Right ventricle myocardium inferior (tissue), 1 donor: ENCODE data around the gene EMC8. TPM values are rescaled to one million over a fixed set of nuclear protein-coding genes. Genes with fewer than 3 reads are reported as not detected.
A peak's percentile ranks its signal among the peaks of the same experiment; 100 is the strongest.

Experiments
- ATAC-seq: fragments of 200-7000 bp; cut with Tn5 transposase; one replicate; pipeline ENCODE4 v1.9.1; 2020; ENCODE audit warnings: mild to moderate bottlenecking, moderate library complexity
- DNase-seq: peaks from one replicate; pipeline ENCODE4 v3.0.0; 2021; ENCODE audit errors: missing footprints
- intact Hi-C: fragments of 100-400 bp; cut with DNase I; formaldehyde crosslinking; loops from one replicate; pipeline ENCODE4 v1.11.0; 2022
- total RNA-seq: library from RNA; stranded (reverse); fragmentation: NEBNext Ultra II Directional; extraction: Animal tissue kit (Norgen Biotek cat#: 25700); gene quantifications from one replicate; pipeline ENCODE4 v1.2.1, GENCODE V29; 2021
- donor health status: DM: no; HTN: yes; CAD: no; lungs with severe emphysema.

EMC8 gene
- total RNA-seq, 1 donor from 2014 or later: 25.8 TPM

DNA sequence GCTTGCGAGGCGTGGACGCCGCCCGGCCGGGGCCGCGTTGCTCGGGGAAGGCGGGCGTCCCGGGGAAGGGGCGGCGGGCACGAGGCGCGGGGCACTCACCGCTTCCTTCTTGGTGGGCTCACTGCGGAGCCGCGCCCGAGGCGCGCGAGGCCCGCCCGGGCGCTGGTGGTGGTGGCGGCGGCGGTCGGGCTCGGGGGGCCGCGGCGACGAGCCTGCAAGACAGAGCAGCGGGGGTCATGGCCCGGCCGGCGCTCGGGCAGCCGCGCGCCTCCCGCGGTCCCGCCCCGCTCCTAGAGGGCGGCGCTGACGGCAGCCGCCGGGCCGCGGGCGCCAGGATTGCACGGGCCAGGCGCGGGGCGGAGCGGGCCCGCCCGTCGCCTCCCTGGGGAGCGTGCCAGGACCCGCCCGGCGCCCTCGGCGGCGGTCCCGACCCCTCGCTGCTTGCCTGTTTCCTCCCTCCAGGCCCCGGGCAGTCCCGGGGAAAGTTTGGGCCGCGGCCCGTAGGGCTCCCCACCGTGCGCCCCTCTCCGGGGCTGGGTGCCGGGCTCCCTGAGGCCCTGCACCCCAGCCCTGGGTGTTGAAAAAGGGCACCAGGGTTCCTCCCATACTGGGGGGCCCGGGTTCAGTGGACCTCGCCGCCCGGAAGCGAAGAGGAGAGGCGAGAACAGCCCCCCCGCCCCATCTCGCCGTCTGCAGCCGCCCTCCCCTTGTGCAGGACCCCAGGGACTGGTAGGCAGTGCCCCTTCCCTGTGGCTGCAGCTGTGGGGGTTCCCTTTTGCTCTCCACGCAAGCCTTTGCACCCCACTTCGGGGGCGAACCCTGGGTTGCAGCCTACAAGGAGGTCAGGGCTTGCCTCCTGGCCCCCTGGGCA lies 48.3 kb downstream of the EMC8 start, which contains the start of gene C16orf74:
Gene C16orf74 (minus strand): TSS at position 270 of the 871 bp plus-strand sequence. CDS start 15,879 bp downstream, outside the sequence.
- intact Hi-C loops: no loop called here
- ATAC-seq: peak; percentile 85
- peak; percentile 84 for DNase-seq

DNA sequence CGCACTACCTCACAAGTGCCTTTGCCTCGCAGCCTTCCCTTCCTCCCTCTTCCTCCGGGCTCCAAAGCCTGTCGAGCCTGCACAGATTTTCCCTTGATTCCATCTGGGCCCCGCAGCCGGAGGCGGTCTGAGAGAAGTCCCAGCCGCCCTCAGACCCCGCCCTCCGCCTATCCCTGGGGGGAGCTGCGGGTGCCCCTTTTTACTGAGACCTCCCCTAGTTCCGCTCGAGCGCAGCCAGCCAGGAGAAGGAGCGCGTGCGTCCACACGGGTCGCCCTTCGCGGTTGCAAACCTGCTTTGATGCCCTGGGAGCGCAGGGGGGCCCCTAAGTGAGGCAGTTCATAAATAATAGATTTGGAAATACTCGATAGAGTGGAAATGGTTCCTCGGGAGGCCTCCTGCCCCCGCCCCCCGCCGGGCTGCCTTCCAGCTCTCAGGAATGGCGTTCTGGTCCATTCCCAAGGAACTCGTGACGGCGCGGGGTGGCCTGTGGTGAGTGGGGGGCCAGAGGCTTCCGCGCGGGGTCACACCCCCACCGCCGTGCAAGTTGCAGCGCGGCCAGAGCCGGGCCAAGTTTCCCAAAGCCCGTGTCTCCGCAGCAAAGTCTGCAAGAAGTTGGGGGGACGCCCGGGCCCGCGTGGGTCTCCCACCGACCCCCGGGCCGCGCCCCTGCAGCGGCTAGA lies 49.1 kb downstream of the EMC8 start:
- DNase-seq: no peak
- intact Hi-C loops: no loop called here
- no peak for ATAC-seq

DNA sequence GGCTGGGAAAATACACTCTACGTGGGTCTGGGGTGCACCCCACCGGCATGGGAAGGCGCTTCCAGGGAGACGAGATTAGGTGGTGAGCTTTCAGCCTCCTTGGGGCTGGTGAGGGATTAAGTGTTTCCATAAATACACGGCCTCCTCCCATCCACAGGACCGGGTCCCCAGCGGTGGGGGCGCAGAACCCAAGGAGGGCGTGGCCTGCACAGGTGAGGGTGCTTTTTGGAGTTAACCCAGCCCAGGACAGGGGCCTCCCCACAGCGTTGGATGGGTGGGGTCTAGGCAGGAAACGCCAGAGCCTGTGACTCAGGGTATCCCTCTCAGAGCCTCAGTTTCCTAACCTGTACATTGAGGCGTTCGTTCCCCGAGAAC lies 49.6 kb downstream of the EMC8 start:
- DNase-seq (no peak), ATAC-seq (no peak)
- intact Hi-C loops: no loop called here

DNA sequence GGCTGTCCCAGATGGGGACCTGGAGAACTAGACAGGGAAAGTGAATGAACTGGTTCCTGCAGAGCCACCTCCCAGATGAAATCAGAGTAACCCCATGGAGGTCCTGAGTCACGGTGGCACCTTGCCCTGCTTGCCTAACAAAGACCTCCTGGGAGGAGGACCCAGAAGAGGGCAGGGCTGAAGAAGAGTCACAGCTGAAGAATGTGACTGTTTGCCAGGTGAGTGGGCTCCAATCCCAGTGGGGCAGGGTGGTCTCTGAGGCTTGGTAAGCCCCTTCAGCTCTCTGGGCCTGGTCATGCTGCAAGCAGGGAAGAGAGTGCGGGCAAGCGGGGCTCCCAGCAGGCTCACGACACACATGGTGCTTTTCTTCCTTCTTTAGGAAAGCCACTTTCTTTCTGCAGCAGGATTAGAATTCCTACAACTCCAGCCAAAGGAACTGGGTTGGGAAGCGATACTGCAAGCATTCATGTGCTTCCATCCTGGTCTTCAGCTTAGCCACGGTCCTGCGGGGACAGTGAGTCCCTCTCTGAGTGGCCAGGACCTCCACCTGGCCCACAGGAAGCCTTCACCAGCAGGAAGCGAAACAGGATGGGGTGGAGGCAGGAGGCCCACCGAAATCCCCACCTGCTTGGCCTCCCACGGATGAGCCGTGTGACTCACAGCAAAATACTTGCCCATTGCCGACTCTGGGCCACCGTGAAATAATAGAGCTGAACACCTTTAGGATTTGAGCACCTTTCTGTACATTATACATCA lies 52.7 kb downstream of the EMC8 start:
- DNase-seq (no peak), ATAC-seq (no peak)
- intact Hi-C loops: no loop called here

- intact Hi-C loops: no loop called here
- no peak for DNase-seq
- no peak for ATAC-seq
These were observed 60.2 kb downstream of the EMC8 start for GRCh38 chr16:85738923-85739715.

GRCh38 chr16:85736921-85737320 lies 62.4 kb downstream of the EMC8 start:
- intact Hi-C loops: no loop called here
- DNase-seq: no peak
- ATAC-seq: no peak

GRCh38 chr16:85735946-85736345 lies 63.4 kb downstream of the EMC8 start:
- intact Hi-C loops: no loop called here
- ATAC-seq: no peak

GRCh38 chr16:85735225-85735635 lies 64.1 kb downstream of the EMC8 start:
- ATAC-seq (no peak), DNase-seq (no peak)
- intact Hi-C loops: no loop called here

More at GRCh38 chr16:85735946-85736345, 63.4 kb downstream of the EMC8 start:
- no peak for DNase-seq

GRCh38 chr16:85734311-85735017 lies 64.9 kb downstream of the EMC8 start:
- ATAC-seq (no peak), DNase-seq (no peak)
- intact Hi-C loops: no loop called here

DNA sequence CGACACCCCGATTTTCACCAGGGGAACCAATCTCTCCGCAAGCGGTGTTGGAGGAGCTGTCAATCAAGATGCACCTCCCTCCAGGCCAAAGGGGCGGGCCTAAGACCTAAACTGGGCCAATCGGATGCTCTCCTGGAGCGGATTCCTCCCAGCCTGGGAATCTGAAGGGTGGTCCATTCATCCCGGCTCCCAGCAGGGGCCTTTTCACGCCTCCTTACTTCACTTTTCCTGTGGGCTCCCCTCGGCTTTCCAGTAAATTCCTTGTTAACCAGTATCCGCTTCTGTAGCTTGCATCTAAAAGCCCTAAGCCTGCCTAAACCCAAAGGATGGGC lies 65.5 kb downstream of the EMC8 start:
- no peak for ATAC-seq
- intact Hi-C loops: no loop called here

GRCh38 chr16:85733155-85733838 lies 66.0 kb downstream of the EMC8 start:
- intact Hi-C loops: no loop called here
- DNase-seq (no peak), ATAC-seq (no peak)

More for the DNA sequence above, 65.5 kb downstream of the EMC8 start:
- no peak for DNase-seq

DNA sequence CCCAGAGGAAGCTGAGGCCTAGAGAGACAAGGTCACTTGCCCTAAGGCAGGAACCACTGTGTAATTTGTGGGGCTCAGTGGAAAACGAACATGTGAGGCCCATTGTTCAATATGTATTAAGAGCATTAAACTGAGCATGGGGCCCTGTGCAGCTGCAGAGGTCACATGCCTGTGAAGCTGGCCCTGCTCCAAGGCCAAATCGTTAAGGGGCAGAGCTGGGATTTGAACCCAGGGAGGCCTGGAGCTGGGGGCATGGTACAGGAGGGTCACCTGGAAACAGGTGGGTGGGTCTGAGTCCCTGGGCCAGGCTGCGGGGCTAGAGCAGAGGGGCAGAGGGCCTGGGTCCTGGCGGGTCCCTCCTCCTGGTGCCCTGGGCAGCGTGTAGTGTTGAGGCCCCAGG lies 68.2 kb downstream of the EMC8 start:
- ATAC-seq (no peak), DNase-seq (no peak)
- intact Hi-C loops: no loop called here

DNA sequence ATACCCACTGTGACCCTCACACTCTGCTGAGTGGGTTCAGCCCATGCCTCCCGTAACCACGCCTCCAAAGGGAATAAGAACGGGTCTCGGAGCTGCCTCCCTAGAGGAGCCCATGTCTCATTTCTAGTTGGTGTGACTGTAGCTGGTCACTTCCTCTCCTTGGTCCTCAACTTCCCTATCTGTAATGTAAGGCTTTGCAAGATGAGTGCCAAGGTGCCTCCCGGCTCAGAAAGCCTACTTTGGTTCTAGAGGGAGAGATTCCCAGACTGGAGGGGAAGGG lies 69.2 kb downstream of the EMC8 start:
- no peak for ATAC-seq
- DNase-seq: no peak
- intact Hi-C loops: no loop called here

DNA sequence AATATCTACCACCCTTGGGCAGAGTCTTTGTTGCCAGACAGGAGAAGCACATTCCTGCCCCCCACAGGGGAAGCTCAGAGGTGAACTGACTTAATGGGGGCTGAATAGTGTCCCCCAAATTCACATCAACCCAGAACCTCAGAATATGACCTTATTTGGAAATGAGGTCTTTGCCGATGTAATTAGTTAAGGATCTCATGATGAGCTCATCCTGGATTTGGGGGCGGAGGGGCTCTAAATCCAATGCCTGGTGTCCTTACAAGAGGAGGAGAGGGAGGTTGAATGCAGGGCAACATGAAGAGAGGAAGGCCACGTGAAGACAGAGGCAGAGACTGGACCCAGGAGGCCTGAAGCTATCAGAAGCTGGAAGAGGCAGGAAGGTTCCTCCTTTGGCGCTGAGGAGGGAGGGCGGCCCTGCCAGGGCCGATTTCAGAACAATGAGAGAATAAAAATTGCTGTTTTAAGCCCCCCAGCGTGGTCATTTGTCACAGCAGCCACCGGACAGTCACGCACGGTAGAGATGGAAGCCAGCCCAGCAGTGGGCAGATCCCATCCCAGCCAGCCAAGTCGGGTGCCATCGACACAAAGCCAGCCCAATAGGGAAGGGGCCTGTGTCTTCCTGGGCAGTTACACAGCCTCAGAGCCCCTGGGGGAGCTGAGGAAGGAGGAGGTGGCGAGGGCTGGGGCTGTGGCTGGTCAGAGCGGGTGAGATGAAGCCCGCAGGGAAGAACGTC lies 69.7 kb downstream of the EMC8 start:
- ATAC-seq: no peak
- no peak for DNase-seq
- intact Hi-C loops: no loop called here

DNA sequence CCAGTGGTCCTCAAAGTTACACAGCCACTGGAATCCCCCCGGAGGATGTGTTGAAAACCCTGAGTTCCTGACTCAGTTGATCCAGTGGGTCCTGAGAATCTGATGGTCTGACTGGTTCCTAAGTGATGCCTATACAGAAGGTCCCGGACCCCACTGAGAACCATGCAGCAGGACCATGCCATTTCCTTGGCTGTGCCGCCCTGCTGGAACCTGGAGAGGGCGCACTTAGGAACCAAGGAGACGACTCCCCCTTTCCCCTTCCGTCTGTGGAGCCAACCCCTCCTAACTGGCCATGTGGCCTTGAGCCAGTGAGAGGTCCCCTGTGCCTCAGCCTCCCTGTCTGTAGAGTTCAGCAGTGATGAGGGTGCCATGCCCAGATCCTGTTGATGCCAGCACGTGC lies 70.5 kb downstream of the EMC8 start:
- no peak for ATAC-seq

More for the DNA sequence above, 70.5 kb downstream of the EMC8 start:
- DNase-seq: no peak
- intact Hi-C loops: no loop called here
